ENCODE measurements around the gene TMEM132D.

TMEM132D gene

DNA sequence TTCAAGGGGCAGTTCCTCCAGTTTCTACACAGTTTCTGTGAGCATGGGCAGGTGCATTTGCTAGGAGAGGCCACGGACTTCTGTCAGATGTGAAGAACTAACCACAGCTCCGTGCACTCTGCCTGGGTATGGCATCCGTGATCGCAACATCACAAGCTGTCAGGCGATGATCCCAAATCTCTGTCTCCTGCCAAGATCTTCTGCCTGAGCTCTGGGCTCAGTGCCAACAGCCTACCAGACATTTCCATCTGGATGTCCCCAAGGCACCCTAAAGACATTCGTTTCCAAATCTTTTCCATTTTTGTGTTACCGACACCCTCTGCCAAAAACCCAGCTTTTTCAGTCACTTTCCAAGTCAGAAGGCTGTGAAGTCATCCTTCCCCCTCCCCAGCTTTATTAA is 758.4 kb downstream of the TMEM132D start:
- DNase-seq: no peak

DNA sequence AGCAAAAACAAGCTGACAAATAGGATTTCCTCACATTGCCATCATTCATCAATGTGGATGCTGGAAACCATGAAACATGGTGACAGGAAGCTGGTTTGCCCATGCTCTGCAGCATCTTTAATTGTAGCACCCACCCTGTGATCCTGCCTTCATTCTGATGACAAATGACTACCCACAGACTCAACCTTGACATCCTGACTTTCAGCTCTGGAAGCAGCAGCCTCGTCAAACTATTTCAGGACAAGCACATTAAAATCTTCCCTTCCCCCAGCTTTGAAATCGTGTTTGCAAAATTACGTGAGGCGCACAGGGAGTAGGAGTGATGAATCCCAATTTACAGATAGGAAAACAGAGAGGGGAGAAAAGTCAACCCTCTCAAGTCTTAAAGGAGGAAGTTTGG is 765.0 kb downstream of the TMEM132D start:
- DNase-seq: no peak

DNA sequence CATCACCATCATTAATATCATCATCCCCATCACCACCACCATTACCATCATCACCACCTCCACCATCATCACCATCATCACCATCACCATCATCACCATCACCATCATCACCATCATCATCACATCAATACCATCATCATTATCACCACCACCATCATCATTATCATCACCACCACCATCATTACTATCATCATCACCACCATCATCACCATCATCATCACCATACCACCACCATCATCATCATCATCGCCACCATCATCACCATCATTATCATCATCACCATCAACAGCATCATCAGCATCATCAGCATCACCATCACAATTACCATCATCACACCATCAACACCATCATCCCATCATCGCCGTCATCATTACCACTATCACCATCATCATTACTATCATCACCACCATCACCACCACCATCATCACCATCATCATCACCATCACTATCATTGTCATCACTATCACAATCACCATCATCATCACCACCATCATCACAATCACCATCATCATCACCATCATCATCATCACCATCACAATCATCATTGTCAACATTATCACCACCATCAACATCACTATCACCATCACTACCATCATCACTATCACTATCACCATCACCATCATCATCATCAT is 767.0 kb downstream of the TMEM132D start:
- no peak for DNase-seq

DNA sequence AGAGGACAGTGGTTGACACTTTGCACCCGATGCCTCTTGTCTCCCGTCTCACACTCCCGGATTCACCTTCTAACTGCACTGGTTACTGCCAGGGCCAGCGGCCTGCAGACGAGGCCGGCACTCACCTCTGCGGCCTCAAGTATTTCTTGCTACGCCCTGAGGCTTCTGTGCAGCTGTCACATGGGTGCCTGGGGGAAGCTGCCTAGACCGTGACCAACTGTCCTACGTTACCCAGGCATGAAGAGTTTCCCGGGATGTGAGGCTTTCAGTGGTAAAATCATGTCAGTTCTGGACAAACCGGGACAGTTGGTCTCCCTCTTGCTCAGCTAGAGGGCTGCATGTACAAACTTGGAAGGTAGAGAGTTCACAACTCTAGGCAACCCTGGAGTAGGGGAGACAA is 776.1 kb downstream of the TMEM132D start:
- no peak for DNase-seq

DNA sequence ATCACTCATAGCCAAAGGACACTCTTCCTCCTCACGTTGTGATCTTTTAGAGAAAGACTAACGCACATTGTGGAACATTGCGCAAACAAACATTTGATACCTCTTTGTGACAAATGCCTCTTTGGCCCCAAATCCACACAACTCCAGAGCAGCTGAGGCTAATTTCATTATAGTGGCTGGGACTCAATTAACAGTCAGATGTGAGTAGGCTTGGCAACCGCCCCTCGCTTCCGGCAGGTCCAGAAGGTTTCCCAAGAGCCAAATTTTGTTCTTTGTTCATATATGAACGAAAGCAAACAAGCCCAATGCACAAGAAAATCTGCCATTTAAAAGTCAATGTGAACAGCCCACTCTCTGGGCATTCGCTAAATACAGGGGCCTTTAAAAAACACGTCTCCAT is 776.6 kb downstream of the TMEM132D start:
- no peak for DNase-seq

DNA sequence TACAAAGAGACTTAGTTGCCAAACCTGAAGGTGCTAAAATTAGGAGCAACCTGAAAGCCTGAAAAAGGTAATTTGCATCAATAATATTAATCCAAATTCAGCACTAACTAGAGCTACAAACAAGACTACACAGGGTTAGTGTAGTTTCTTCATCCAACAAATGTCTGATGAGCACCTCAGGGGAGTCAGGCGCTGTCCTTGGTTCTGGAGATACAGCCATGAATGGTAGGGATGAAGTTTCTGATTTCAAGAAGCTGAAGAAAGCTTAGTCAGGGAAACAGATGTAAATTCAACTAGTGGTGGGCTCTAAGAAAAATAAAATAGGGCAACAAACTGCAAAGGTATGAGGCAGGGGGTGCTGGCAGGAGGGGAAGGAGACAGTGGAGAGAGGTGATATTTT is 784.3 kb downstream of the TMEM132D start:
- DNase-seq: no peak

DNA sequence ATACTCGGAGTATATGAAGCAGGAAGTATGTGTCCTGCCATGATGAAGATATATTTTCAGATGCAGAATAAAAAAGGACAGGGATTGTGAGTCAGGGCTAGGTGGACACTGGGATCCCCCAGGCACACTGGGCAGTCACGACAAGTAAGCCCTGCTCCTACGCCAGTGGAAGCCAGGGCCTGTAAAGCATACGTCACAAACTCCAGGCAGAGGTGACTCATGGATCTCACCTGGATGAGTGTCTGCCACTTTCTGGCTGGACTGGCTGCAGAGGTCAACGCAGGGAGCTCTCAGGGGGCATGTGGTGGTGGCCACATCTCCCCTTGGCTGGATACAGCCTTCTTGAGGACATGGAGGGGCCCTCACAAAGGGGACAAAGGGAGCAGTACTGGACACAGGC is 788.3 kb downstream of the TMEM132D start:
- no peak for DNase-seq

DNA sequence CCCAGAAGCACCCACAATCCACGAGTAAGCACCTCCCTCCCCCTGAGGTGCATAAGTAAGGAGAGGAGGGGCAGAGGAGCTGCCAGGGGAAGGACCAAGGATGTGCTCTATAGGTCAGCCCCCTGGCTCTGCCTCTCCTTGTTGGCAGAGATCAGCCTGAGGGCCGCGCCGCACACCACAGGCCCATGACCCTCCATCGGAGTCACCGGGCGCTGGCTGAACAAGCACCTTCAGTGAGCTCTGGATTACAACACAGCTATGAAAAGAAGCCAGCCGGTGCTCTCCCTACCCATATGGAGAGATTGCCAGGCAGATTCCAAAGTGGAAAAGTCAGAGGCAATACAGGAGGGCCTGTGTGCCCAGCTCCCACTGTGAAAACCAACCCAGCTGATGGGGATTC is 793.2 kb downstream of the TMEM132D start:
- no peak for DNase-seq

DNA sequence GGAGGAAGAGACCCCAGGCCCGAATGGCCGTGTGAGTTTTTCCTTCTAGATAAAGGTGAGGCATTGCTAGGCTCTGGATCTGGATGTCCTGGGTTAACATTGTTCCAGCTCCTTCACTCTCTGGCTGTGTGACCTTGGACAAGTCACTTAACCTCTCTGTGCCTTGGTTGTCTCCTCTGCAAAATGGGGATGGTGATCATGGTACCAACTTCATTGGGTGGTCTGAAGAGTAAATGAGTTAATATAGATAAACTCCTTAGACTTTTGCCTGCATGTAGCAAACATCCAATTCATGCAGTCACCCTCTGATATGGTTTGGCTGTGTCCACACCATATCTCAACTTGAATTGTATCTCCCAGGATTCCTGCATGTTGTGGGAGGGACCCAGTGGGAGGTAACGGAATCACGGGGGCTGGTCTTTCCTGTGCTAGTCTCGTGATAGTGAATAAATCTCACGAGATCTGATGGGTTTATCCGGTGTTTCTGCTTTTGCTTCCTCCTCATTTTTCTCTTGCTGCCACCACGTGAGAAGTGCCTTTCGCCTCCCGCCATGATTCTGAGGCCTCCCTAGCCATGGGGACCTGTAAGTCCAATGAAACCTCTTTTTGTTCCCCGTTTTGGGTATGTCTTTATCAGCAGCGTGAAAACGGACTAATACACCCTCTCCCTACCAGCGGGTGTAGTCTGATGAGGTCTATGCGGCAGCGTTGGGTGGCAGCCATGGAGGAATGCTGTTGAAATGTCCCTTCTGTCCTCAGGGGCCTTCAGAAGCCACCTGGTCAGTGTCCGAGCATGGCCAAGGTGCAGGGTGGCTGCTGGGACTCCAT is 794.4 kb downstream of the TMEM132D start:
- no peak for DNase-seq

DNA sequence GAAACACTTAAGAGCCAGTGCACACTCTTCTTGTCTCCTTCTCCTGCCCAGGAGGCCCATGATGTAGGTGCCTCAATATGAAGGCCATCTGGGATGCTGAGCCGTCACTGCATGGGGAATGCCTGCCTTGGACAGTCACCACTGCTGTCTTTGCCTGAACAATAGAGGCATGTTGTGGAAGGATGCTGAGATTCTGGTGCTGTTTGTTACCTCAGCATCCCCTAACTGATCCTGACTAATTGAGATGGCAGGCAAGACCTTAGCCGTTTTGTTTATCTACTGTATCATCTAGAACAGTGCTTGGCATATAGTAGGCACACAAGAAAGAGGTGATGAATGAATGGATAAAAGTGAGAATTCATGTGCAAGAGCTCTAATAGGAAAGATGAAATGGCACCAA is 797.1 kb downstream of the TMEM132D start:
- no peak for DNase-seq

DNA sequence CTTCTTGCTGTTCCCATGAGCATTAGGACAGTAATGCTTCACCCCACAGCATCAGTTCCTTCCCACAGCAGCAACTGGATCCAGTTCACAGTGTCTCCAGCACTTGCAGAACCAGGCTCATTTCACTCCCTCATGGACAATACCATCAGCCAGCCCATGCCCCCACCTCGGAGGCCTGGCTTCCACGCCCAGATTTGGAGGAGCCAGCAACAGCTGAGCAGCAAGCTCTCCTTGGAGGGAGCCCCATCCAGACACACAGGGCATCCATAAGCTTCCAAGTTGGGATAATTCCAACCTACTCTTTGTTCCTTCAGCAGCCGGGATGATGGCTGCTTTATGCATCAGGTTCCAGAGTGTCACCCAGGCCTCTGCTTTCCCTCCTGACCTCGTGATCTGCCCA is 800.6 kb downstream of the TMEM132D start:
- no peak for DNase-seq

DNA sequence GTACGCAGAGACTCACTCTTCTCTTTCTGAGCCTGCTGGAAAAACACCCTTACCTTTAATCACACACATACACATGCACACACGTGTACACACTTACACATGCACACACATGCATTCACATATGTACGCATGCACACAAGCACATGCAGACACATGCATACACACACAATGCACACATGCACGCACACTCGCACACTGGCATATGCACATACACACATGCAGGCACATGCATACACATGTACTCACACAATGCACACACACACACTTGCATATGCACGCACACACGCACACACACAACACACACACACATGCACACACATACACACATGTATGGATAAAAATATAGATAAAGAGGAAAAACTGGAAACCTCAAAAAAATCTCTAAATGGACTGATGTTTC is 801.6 kb downstream of the TMEM132D start:
- DNase-seq: no peak

DNA sequence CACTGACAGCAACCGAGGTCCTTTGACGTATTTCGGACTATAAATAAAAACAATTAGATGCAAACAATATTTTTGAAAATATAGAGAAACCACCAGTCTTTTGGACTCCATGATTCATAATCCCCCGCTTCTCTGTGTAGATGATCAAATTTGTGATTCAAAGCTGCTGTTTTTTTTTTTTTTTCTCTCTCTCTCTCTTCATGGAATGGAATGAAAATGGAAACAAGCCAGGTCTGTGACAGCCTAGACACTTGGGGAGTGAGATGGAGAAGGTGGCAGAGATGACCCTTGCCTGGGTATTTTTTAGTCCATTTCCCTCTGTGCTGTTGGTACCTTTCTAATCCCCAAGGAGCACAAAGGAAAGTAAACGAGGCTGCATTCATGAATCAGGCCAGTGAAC is 802.0 kb downstream of the TMEM132D start:
- DNase-seq: no peak

DNA sequence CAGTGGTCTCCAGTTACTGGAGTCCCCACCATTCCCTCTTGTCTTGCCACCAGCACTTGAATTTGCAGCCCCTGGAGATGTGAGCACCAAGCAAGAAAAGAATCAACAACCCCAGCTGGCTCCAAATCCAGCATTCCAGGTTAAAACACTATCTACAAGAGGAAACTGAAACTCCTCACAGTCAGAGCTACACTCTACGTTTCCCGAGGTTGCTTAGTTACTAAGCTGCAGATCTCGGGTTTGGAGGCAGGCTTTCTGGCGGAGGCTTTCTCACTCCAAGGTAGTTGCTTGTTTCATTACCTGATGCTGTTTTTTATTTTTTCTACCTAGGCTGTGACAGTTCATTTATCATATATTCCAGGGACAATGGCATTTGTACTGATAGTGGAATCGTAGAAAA is 802.4 kb downstream of the TMEM132D start:
- no peak for DNase-seq

DNA sequence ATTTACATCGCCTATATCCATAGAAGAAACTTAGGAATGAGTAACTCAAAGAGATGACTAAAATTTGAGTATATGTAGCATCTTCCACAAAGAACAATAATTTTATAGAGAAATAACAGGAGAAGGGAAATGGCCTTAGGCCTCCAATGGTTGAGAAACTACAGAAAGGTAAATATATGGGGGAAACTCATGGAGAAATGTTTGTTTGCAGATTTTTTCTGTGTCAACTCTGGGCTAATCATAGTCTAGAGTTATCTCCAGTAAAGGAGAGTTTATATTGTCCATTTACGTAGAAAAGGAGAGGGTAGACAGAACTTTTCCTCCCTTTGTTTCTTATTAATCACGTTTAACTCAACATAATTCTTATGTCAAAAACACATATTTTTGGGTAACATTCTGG is 806.4 kb downstream of the TMEM132D start:
- DNase-seq: no peak

DNA sequence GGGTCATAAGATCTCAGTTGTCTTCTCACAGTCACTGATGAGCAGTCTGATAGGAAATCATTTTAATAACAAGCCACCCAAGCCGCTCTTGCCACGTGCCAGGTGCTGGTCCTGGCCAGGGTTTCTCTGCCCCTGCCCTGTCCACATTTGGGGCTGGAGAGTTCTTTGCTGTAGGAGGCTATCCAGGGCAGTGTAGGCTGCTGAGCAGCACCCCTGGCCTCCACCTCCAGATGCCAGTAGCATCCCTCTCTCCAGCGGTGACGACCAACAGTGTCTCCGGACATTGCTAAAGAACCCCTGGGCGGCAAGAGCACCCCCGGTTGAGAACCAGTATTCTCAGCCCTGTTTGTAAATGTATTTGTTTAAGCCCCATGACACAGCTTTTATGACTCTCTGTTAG is 806.9 kb downstream of the TMEM132D start:
- DNase-seq: no peak

DNA sequence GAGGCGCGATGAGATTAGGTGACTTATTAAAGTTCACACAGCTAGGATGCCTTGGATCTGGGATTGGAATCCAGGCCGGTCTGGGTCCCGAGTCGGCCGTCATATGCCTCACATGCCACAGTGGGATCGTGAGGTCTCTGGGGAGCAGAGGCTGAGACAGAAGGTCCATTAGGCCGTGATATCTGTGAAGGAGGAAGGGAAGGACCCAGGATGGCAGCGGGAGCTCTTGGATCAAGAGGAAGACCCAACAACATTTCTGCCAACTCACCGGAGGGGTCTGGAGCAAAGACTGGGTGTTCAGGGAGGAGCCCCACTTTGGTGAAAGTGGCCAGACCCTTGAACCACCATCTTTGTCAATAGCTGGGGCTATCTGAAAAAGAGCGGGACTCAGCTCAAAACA is 807.6 kb downstream of the TMEM132D start:
- no peak for DNase-seq

DNA sequence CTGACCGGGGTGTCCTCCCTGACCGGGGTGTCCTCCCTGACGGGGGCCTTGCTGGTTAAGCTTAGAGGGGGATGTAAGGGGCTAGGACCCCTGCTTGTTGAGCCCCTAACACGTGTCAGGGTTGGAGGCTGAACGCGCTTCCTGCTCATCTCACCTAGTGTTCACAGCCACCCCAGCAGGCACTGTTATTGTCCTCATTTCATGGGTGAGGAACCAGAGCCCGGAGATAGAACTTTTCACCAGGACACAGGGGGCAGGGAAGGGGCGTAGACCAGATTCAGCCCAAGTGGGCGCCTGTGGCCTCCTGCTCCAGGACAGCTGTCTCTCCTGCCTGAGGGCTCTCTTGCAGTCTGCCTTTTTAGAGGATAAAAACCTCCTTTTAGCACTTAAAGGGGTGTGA is 814.2 kb downstream of the TMEM132D start:
- no peak for DNase-seq

DNA sequence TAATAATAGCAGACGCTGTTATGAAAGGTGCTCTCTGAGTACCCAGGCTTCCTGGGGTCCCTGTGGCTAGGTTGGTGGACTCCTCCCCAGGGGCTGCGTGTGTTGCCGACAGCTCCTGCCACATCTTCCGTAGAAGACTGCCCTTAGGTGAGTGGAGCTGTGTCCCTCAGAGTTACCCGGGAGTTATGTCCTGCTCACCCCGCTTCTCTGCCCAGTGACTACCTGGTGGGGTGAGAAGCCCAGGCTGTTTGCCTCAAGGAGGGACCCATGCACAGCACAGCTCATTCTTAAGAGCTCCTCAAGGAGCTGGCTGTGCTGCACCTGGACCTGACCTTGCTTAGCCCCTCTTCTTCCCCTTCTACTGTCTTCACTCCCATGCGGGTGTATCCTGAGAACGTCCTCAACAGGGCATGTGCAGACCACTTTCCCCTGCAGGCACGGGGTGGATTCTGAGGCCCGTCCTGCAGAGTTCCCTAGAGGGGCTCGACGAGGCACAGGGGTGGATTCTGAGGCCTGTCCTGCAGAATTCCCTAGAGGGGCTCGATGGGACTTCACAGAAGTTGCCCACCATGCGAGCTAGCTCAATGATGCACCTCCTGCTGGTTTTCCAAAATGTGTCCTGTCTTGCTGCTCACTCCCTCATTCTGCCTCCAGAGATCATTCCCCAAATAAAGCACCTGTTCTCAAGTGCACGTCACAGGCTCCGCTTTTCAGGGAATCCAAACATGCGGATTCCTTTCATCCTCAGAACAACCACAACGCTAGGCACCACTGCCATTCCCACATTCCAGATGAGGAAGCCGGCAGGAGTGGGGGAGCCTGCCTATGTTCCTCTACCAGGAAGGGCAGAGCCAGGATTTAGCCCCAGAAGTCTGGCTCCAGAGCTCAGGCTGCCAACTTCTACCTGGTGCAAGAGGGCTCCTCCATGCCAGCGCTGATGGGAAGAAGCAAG is 818.7 kb downstream of the TMEM132D start:
- DNase-seq: no peak

DNA sequence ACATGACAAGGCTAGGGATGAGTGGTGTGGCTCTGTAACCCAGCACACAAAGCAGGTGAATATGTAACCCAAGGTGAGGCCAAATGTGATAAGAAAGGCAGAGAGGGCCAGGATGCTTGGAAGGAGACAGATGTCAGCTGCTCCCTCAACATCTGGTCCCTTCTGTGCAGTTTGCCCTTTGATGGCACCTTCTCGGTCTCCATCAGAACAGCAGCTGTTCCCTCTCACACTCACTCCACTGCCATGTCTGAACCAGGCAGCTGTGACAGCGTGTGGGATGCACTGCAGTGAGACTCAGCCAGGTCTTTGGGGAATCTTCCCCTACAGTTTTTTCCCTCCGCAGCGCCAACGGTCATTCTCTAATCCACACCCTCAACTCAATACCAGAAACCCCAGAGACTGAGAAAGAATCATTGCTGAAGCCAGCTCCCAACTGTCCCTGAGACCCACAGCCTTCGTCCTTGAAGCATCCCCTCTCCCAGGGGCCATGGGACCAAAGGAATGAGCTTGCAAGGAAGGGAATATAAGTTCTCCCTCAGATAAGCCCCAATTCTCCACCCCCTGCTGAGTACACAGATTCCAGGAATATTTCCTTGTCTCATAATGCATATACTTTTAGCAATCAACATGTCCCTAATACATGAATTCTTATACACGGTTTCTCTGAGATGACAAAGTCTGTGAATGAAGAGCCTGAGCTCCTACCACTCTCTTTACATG is 820.5 kb downstream of the TMEM132D start:
- DNase-seq: no peak

DNA sequence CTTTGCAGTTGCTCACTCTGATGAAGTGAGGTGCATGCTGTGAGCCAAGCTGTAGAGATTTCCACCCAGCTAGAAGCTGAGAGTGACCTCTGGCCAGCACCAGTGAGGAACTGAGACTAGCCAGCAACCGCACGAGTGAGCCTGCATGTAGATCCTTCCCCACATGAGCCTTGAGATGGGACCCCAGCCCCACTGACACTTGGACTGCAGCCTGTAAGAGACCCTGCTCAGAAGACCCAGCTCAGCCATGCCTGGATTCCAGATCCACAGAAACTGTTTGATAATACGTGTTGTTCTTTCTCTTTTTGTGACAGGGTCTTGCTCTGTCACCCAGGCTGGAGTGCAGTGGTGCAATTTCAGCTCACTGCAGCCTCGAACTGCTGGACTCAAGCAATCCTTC is 821.4 kb downstream of the TMEM132D start:
- no peak for DNase-seq

DNA sequence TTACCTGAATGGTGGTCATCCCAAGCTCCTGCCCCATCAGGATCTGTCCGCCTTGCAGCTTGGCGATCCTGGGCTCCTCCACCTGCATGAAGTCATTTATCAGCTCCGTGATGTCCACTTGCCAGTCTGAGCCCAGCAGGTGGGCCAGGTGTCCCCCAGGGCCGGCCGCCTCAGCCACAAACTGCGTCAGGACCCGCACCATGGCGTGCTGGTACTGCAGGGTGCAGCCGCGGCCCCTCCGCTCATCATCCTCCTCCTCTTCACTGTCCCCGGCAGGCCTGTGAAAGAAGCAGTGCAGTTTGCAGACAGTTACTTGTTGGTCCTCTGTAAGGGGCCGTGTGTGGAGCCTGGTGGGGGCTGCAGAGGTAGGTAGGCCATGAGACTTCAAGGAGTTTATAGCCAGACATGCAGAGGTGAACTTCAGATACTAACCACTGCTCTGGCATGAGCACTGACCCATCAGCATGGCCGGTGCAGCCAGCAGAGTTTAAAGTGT is 822.0 kb downstream of the TMEM132D start:
- DNase-seq: no peak

DNA sequence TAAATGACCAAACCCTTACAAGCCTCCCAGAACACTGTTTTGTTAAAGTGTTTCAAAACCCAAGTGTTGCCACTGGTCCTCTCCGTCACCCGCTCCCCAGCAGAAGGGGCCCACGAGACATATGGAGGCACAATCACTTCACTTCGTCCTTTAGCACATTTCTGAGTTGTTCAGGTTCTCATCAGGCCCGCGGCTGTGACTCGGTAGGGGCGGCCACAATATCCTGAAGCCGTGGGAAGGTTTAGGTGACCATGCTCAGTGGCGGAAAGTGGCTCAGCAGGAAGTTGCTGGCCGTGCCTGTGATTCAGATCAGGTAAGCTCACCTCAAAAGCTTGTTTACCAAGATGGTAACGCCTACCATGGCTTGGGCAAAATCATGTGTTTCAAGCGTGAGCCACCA is 823.0 kb downstream of the TMEM132D start:
- DNase-seq: no peak

Data from SHP77 treated with DMSO at 0.1 percent for 48 hours (cell line).